Measurements from ENCODE around the gene GRIN1.
A peak's percentile ranks its signal among the peaks of the same experiment; 100 is the strongest.

GRIN1 gene

DNA sequence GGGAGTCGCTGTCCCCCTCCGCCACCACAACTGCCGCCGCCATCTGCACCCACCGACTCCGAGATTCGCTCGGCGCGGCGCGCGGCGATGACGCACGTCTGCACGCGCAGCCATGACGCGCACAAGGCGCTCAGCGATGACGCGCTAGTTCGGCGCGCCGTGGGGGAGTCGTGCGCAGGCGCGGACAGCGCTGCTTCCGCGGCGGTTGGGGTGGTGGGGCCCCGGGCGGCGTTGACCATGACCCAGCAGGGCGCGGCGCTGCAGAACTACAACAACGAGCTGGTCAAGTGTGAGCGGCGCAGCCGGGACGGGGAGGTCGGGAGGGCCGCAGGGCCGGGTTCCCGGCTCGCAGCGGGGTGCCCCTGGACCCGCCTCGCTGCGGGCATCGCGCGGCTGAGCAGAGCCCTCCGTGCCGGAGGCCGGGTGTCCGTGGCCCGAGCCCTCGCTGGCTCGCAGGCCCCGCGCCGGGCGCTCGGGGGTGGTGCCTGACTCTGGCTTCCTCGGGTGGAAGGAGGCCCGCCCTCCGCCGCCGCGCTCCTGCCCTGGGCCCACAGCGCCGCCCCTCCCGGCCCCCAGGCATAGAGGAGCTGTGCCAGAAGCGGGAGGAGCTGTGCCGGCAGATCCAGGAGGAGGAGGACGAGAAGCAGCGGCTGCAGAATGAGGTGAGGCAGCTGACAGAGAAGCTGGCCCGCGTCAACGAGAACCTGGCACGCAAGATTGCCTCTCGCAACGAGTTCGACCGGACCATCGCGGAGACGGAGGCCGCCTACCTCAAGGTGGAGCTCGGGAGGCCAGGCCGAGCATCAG is 49.7 kb downstream of the GRIN1 start, which contains the start of the genes ANAPC2 and SSNA1:
TSS of gene ANAPC2 (minus strand) at position 71 of the 807 bp plus-strand sequence. CDS start at position 43, 28 bp downstream.
TSS of gene SSNA1 (plus strand) at position 187 of the 807 bp plus-strand sequence. CDS start at position 238, 51 bp downstream.
- CTCF ChIA-PET = interaction anchor here (1.0 to 3.4 kb wide), 11 partner anchors 9 to 75 kb away, joined by 3 to 30 read pairs (median 6); partner anchors contain the start of genes RNF224 and TPRN
- POLR2A ChIA-PET = interaction anchor here (0.6 to 2.7 kb wide), 13 partner anchors 10 to 128 kb away, joined by 3 to 15 read pairs (median 4); partner anchors contain the start of genes NDOR1, RNF224, TMEM203 and TPRN
- TF ChIP-seq, protein P1, sequence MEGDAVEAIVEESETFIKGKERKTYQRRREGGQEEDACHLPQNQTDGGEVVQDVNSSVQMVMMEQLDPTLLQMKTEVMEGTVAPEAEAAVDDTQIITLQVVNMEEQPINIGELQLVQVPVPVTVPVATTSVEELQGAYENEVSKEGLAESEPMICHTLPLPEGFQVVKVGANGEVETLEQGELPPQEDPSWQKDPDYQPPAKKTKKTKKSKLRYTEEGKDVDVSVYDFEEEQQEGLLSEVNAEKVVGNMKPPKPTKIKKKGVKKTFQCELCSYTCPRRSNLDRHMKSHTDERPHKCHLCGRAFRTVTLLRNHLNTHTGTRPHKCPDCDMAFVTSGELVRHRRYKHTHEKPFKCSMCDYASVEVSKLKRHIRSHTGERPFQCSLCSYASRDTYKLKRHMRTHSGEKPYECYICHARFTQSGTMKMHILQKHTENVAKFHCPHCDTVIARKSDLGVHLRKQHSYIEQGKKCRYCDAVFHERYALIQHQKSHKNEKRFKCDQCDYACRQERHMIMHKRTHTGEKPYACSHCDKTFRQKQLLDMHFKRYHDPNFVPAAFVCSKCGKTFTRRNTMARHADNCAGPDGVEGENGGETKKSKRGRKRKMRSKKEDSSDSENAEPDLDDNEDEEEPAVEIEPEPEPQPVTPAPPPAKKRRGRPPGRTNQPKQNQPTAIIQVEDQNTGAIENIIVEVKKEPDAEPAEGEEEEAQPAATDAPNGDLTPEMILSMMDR (IDR thresholded peaks at IDR 0.05; ENCODE audit: insufficient read depth, low read length, missing control alignments) = peak; percentile 62
- peak; percentile 36 for DNase-seq (ENCODE audit: low read depth, low spot score)
- H3K4me3 ChIP-seq (ENCODE audit: low read depth, low read length) = peak within 1 kb of the TSS; percentile 96

DNA sequence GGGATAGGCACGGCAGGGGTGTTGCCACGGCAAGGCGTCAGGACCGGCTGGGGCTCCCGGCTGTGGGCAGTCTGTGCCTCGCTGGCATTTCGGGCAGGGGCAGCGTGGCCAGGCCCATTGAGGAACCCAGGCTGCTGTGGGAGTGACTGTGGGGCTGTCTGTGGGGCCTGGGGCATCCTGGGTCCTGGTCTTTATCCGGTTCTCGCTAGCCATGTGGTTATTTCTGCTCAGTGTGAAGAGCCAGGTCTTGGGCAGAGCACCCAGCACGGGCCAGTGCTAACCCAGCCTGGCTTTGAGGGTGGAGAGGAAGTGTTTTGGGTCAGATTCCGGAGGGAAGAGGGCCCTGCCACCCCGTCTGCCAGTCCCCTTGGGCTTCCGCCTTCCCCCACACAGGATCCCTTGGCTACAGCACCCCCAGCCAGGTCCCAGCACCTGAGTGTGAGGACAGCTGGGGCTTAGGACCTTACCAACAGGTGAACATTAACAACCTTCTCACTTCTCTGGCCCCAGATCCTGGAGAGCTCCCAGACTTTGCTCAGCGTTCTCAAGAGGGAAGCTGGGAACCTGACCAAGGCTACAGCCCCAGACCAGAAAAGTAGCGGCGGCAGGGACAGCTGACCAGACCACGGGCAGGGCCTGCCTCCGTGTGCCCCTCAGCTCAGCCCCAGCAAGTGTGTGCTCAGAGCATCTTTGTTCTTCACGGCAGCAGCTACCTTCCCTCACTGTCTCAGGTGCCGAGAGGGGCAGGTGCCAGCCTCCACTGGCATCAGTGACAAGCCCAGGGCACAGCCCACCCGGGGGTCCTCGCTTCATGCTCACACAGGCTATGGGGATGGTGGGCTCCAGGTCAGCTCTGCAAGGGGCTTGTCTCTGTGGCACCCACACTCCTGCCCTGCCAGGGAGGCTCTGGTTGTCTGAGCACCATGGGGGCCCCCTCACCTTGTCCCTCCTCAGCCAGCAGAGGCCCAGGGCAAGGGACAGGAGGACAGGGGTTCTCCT is 50.6 kb downstream of the GRIN1 start:
- ChIA-PET POLR2A (interaction anchor here (0.6 to 2.7 kb wide), 9 partner anchors 9 to 70 kb away, joined by 3 to 15 read pairs (median 5); partner anchors contain the start of genes NDOR1, TMEM203, TPRN and TUBB4B), CTCF (interaction anchor here (1.0 to 3.4 kb wide), 12 partner anchors 8 to 126 kb away, joined by 3 to 30 read pairs (median 6); partner anchors contain the start of genes RNF224 and TPRN)
- TF ChIP-seq, protein P1 (IDR thresholded peaks at IDR 0.05; ENCODE audit: insufficient read depth, low read length, missing control alignments) = no peak
- no peak for DNase-seq (ENCODE audit: low read depth, low spot score)
- peak overlapping the region; percentile 96 for H3K4me3 ChIP-seq (ENCODE audit: low read depth, low read length)

DNA sequence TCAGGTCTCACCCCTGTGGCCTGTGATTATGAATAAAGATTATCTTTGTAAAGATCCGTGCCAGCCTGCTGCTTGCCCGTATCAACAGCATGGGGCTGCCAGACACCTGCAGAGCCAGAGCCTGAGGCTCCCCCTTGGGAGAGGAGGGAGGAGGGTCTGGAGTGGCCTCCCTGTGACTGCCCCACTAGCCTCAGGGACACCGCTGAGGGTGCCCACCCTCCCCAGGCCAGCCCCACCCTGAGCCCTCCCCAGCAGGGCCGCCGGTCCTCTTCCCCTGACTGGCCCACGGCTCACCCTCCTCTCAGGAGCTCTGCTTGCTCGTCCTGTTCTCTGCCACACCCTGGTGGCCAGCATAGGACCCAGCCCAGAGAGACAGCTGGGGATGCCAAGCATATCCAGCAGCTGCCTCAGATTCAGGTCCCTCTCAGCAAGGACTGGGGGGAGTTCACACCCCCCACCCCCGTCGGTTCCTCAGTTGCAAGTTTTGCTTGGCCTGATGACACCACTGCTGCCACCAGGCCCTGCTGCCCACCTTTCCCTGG is 51.4 kb downstream of the GRIN1 start:
- POLR2A ChIA-PET = interaction anchor here (2.1 to 2.7 kb wide), 2 partner anchors 10 to 50 kb away, joined by 8 to 15 read pairs; partner anchors contain the start of genes TPRN and TUBB4B
- CTCF ChIA-PET = interaction anchor here (0.9 to 2.2 kb wide), 7 partner anchors 7 to 127 kb away, joined by 3 to 15 read pairs (median 6); partner anchors contain the start of genes RNF224 and TPRN
- H3K4me3 ChIP-seq (ENCODE audit: low read depth, low read length) = no peak overlapping the region; the same call in 1 of the 2 replicates
- no peak for DNase-seq (ENCODE audit: low read depth, low spot score)
- TF ChIP-seq, protein P1 (IDR thresholded peaks at IDR 0.05; ENCODE audit: insufficient read depth, low read length, missing control alignments) = no peak

DNA sequence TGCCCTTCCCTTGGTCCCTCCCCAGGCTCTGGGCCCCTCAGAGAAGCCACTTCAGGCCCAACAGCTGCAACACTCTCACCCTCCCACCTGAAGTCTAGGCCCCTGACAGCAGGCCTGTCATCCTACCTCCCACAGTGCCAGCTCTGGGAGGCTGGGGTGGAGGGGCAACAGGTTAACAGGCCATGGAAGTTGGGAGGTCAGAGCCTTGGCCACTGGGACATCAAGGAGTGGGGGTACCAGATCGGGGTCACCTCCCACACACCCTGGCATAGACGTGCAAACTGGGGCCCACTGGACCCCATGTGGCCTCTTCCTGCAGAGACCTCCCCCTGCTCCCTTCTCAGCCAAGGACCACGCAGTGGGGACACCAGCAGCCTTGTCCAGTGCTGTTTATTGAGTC is 52.3 kb downstream of the GRIN1 start:
- CTCF ChIA-PET = interaction anchor here (0.7 to 1.4 kb wide), 4 partner anchors 10 to 45 kb away, joined by 3 to 5 read pairs (median 4); partner anchors contain the start of gene TPRN
- no peak for DNase-seq (ENCODE audit: low read depth, low spot score)
- TF ChIP-seq, protein P1 (IDR thresholded peaks at IDR 0.05; ENCODE audit: insufficient read depth, low read length, missing control alignments) = no peak
- no peak overlapping the region for H3K4me3 ChIP-seq (ENCODE audit: low read depth, low read length)
- POLR2A ChIA-PET = interaction anchor here (2.1 kb wide), 1 partner anchor 10 kb away, joined by 8 read pairs; the partner anchor contains the start of gene TPRN

DNA sequence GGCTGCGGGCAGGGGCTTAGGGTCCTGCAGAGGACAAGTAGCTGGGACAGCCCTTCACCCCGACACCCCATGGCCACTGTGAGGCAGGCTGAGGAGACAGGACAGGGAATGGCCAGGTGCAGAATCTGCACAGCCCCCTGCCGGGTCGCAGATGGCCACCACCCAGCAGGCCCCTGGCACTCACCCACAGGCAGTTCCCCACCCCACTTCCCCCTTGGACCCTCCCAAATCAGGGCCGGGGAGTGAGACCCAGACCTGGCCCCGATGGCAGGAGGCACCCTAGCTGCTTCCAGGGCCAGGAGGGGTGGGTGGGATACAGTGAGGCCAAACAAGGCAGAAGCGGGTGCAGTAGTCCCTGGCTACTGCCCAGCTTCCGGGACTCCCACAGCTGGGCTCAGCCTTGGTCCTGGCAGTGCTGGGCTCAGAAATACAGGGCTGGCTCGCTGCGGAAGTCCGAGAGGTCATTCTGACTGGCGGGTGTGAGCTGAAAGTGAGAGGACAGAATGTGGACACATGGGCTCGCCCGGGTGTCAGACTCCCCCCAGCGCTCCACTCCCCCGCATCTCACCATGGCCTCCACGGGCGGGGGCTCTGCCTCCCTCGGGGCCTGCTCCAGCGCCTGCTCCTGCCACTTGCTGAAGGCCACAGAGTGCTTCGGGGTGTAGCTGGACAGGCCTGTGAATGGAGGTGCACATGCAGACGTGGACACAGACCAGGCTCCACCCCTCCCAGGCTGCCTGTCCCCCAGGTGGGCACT is 52.9 kb downstream of the GRIN1 start:
- H3K4me3 ChIP-seq (ENCODE audit: low read depth, low read length) = no peak overlapping the region
- TF ChIP-seq, protein P1 (IDR thresholded peaks at IDR 0.05; ENCODE audit: insufficient read depth, low read length, missing control alignments) = no peak
- POLR2A ChIA-PET = interaction anchor here (0.6 to 2.1 kb wide), 3 partner anchors 9 to 114 kb away, joined by 3 to 8 read pairs (median 4); partner anchors contain the start of genes RNF224 and TPRN
- CTCF ChIA-PET = interaction anchor here (1.2 to 1.4 kb wide), 2 partner anchors 9 to 12 kb away, joined by 3 to 5 read pairs; partner anchors contain the start of gene TPRN
- no peak for DNase-seq (ENCODE audit: low read depth, low spot score)

Measured in AG04449 (cell line).